Skeletal muscle cell (primary cell): ENCODE results near the gene CFAP99.
"Not testable (repeated sequence)": the region's sequence is repeated elsewhere in the genome, so short reads cannot be mapped to it uniquely, and the experiment has no call there.

Experiments used
- DNase-seq: peaks from one replicate; pipeline ENCODE4 v3.0.0-alpha.2; 2010; ENCODE audit warnings: low read depth
- H3K4me3 ChIP-seq: 2 replicates; pipeline ENCODE4 v1.5.1; 2011; ENCODE audit warnings: low read depth, mild to moderate bottlenecking, control low read depth, low read length, moderate library complexity

CFAP99 gene

GRCh38 chr4:2425386-2426068 is 6.8 kb downstream of the CFAP99 start:
- H3K4me3 ChIP-seq: no peak overlapping the region
- no peak for DNase-seq

GRCh38 chr4:2426069-2426397 is 7.3 kb downstream of the CFAP99 start:
- no peak for DNase-seq
- H3K4me3 ChIP-seq: no peak overlapping the region

- no peak overlapping the region for H3K4me3 ChIP-seq
- no peak for DNase-seq
Measured at GRCh38 chr4:2426711-2427275, 8.0 kb downstream of the CFAP99 start.

- no peak for DNase-seq
- H3K4me3 ChIP-seq: no peak overlapping the region
Measured at GRCh38 chr4:2427383-2428334, 8.9 kb downstream of the CFAP99 start.

GRCh38 chr4:2428496-2429213 is 9.9 kb downstream of the CFAP99 start:
- no peak overlapping the region for H3K4me3 ChIP-seq
- no peak for DNase-seq

GRCh38 chr4:2429945-2430757 is 11.4 kb downstream of the CFAP99 start:
- H3K4me3 ChIP-seq, DNase-seq: not testable (repeated sequence)

- no peak for DNase-seq
- H3K4me3 ChIP-seq: no peak overlapping the region
Measured at GRCh38 chr4:2432004-2432403, 13.2 kb downstream of the CFAP99 start.

- no peak for DNase-seq
- no peak overlapping the region for H3K4me3 ChIP-seq
Measured at GRCh38 chr4:2432991-2433530, 14.3 kb downstream of the CFAP99 start.

- H3K4me3 ChIP-seq: no peak overlapping the region
- DNase-seq: no peak
Measured at GRCh38 chr4:2433609-2434350, 15.0 kb downstream of the CFAP99 start.

- H3K4me3 ChIP-seq: no peak overlapping the region
- DNase-seq: no peak
Measured at GRCh38 chr4:2434420-2434819, 15.7 kb downstream of the CFAP99 start.

- DNase-seq: no peak
- no peak overlapping the region for H3K4me3 ChIP-seq
Measured at GRCh38 chr4:2436301-2436700, 17.5 kb downstream of the CFAP99 start.

- H3K4me3 ChIP-seq: no peak overlapping the region
- no peak for DNase-seq
Measured at GRCh38 chr4:2436761-2437474, 18.2 kb downstream of the CFAP99 start.

- H3K4me3 ChIP-seq: no peak overlapping the region
- no peak for DNase-seq
Measured at GRCh38 chr4:2437475-2438215, 18.9 kb downstream of the CFAP99 start.

- DNase-seq: no peak
Measured at GRCh38 chr4:2438822-2439718, 20.3 kb downstream of the CFAP99 start.

GRCh38 chr4:2441393-2442174 is 22.8 kb downstream of the CFAP99 start:
- DNase-seq: no peak
- no peak overlapping the region for H3K4me3 ChIP-seq

More at GRCh38 chr4:2438822-2439718, 20.3 kb downstream of the CFAP99 start:
- no peak overlapping the region for H3K4me3 ChIP-seq
